Muscle of leg (tissue), 11 donors: ENCODE results near the gene ALDH5A1. TPM values are rescaled to one million over a fixed set of nuclear protein-coding genes. Genes with fewer than 3 reads are reported as not detected.

ENCODE experiments used
- DNase-seq: peaks from one replicate; pipeline ENCODE4 v3.0.0; 2013
- H3K27ac ChIP-seq: one replicate; pipeline ENCODE4 v1.5.1; 2013; ENCODE audit warnings: mild to moderate bottlenecking, low read length, control low read depth
- H3K27me3 ChIP-seq: one replicate; pipeline ENCODE4 v1.6.1; 2013; ENCODE audit warnings: low read length; ENCODE audit not compliant: control insufficient read depth, insufficient read depth
- H3K36me3 ChIP-seq: one replicate; pipeline ENCODE4 v1.6.1; 2013; ENCODE audit warnings: low read length; ENCODE audit not compliant: control insufficient read depth, insufficient read depth
- H3K4me1 ChIP-seq: one replicate; pipeline ENCODE4 v1.6.1; 2013; ENCODE audit warnings: low read length; ENCODE audit not compliant: control insufficient read depth, insufficient read depth
- H3K4me3 ChIP-seq: one replicate; pipeline ENCODE4 v1.5.1; 2013; ENCODE audit warnings: low read length, control low read depth
- H3K9me3 ChIP-seq: replicated peaks from 2 replicates; pipeline ENCODE4 v1.6.1; 2013; ENCODE audit warnings: low read depth, low read length; ENCODE audit not compliant: control insufficient read depth
- WGBS: methylation state at CpG from one replicate; pipeline ENCODE4 v1.1.5; 2013; ENCODE audit warnings: missing lambda C conversion rate; ENCODE audit not compliant: insufficient coverage; 5-methylcytosine and 5-hydroxymethylcytosine counted together
- polyA plus RNA-seq, 8 donors: library from polyadenylated mRNA; unstranded; fragments of 120-200 nt; gene quantifications; one replicate each; pipeline versions ENCODE4 v1.2.1 to v1.2.3, GENCODE V29; 2013; ENCODE audit warnings: inconsistent platforms in 1 of 8, low replicate concordance in 1 of 8; ENCODE audit not compliant: insufficient read length in 8 of 8, insufficient read depth in 1 of 8
- total RNA-seq: library from RNA; stranded (reverse); fragments of 120-200 nt; gene quantifications from one replicate; pipeline ENCODE4 v1.2.4, GENCODE V29; 2013

ALDH5A1 gene
- total and polyA plus RNA-seq, 9 donors = 5.9 to 9.4 (median 8.2) TPM

- Histone ChIP-seq H3K27ac (no peak overlapping the region), H3K36me3 (no peaks in the 10 kb centered on the region), H3K4me3 (no peak overlapping the region), H3K9me3 (no peaks in the 10 kb centered on the region), H3K27me3 (no peaks in the 10 kb centered on the region), H3K4me1 (no peaks in the 10 kb centered on the region)
- DNase-seq = no peak
- WGBS = 79% methylated on average over 10 of the region's 10 CpGs
Observed at GRCh38 chr6:24564081-24564480, 69.3 kb downstream of the ALDH5A1 start.

- DNase-seq = no peak
- 92% methylated on average over 5 of the region's 9 CpGs for WGBS
- H3K27me3 ChIP-seq = no peaks in the 10 kb centered on the region
- no peaks in the 10 kb centered on the region for H3K9me3 ChIP-seq
- no peaks in the 10 kb centered on the region for H3K4me1 ChIP-seq
- no peak overlapping the region for H3K4me3 ChIP-seq
- no peaks in the 10 kb centered on the region for H3K36me3 ChIP-seq
- no peak overlapping the region for H3K27ac ChIP-seq
Observed at GRCh38 chr6:24565196-24565595, 70.4 kb downstream of the ALDH5A1 start.

GRCh38 chr6:24566020-24566767, 71.4 kb downstream of the ALDH5A1 start:
- WGBS = no CpG with 5 or more reads among the region's 5 CpGs
- Histone ChIP-seq H3K9me3 (no peaks in the 10 kb centered on the region), H3K27ac (no peak overlapping the region), H3K4me1 (no peaks in the 10 kb centered on the region), H3K36me3 (no peaks in the 10 kb centered on the region), H3K27me3 (no peaks in the 10 kb centered on the region), H3K4me3 (no peak overlapping the region)
- DNase-seq = peak; percentile 1

GRCh38 chr6:24568683-24569082, 73.9 kb downstream of the ALDH5A1 start:
- DNase-seq = no peak
- no peak overlapping the region for H3K27ac ChIP-seq
- H3K9me3 ChIP-seq = no peaks in the 10 kb centered on the region
- no peaks in the 10 kb centered on the region for H3K27me3 ChIP-seq
- no peaks in the 10 kb centered on the region for H3K36me3 ChIP-seq
- H3K4me1 ChIP-seq = no peaks in the 10 kb centered on the region
- no peak overlapping the region for H3K4me3 ChIP-seq
- WGBS = 50% methylated on average over 1 of the region's 4 CpGs

- H3K4me1 ChIP-seq = no peaks in the 10 kb centered on the region
- no peak overlapping the region for H3K27ac ChIP-seq
- H3K9me3 ChIP-seq = no peaks in the 10 kb centered on the region
- H3K4me3 ChIP-seq = no peak overlapping the region
- no peaks in the 10 kb centered on the region for H3K27me3 ChIP-seq
- no peaks in the 10 kb centered on the region for H3K36me3 ChIP-seq
- DNase-seq = no peak
- 94% methylated on average over 4 of the region's 5 CpGs for WGBS
Observed at GRCh38 chr6:24569811-24570210, 75.0 kb downstream of the ALDH5A1 start.

GRCh38 chr6:24571361-24571760, 76.6 kb downstream of the ALDH5A1 start:
- DNase-seq = no peak
- WGBS = 81% methylated on average over 5 of the region's 6 CpGs
- Histone ChIP-seq H3K4me1 (no peaks in the 10 kb centered on the region), H3K9me3 (no peaks in the 10 kb centered on the region), H3K27ac (no peak overlapping the region), H3K27me3 (no peaks in the 10 kb centered on the region), H3K4me3 (no peak overlapping the region), H3K36me3 (no peaks in the 10 kb centered on the region)

- Histone ChIP-seq H3K4me1 (no peaks in the 10 kb centered on the region), H3K4me3 (no peak overlapping the region), H3K27ac (no peak overlapping the region), H3K27me3 (no peaks in the 10 kb centered on the region), H3K36me3 (no peaks in the 10 kb centered on the region), H3K9me3 (no peaks in the 10 kb centered on the region)
- WGBS = 65% methylated on average over 2 of the region's 4 CpGs
- DNase-seq = peak; percentile 27
Observed at GRCh38 chr6:24574809-24575208, 80.0 kb downstream of the ALDH5A1 start.

GRCh38 chr6:24576447-24576846, 81.7 kb downstream of the ALDH5A1 start:
- whole genome bisulfite sequencing = 95% methylated on average over 4 of the region's 6 CpGs
- Histone ChIP-seq H3K27me3 (no peaks in the 10 kb centered on the region), H3K9me3 (no peaks in the 10 kb centered on the region), H3K36me3 (no peaks in the 10 kb centered on the region), H3K27ac (no peak overlapping the region), H3K4me1 (no peaks in the 10 kb centered on the region), H3K4me3 (no peak overlapping the region)
- DNase-seq = no peak

GRCh38 chr6:24581084-24581669, 86.4 kb downstream of the ALDH5A1 start:
- Histone ChIP-seq H3K9me3 (no peaks in the 10 kb centered on the region), H3K27ac (no peak overlapping the region), H3K36me3 (no peaks in the 10 kb centered on the region), H3K4me1 (no peaks in the 10 kb centered on the region), H3K4me3 (no peak overlapping the region), H3K27me3 (no peaks in the 10 kb centered on the region)
- WGBS = 50% methylated on average over 6 of the region's 7 CpGs
- DNase-seq = peak; percentile 64

GRCh38 chr6:24583463-24584381, 89.0 kb downstream of the ALDH5A1 start:
- DNase-seq = peak; percentile 75
- 14% methylated on average over 6 of the region's 15 CpGs for WGBS
- Histone ChIP-seq H3K36me3 (no peaks in the 10 kb centered on the region), H3K27me3 (no peaks in the 10 kb centered on the region), H3K4me3 (no peak overlapping the region), H3K9me3 (no peaks in the 10 kb centered on the region), H3K27ac (no peak overlapping the region), H3K4me1 (no peaks in the 10 kb centered on the region)
